Tongue (tissue), 3 donors: ENCODE results near the gene DPP7. TPM values are rescaled to one million over a fixed set of nuclear protein-coding genes. Genes with fewer than 3 reads are reported as not detected.
"Not testable (repeated sequence)": the region's sequence is repeated elsewhere in the genome, so short reads cannot be mapped to it uniquely, and the experiment has no call there.

ENCODE experiments used
- DNase-seq: peaks from one replicate; pipeline ENCODE4 v3.0.0-alpha.2; 2015
- small RNA-seq: library from RNA; depleted of rRNA; stranded (forward); fragments of <200 nt; gene quantifications from one replicate; pipeline ENCODE3, GENCODE V24; 2014; ENCODE audit warnings: low replicate concordance
- total RNA-seq: library from RNA; depleted of rRNA; stranded (reverse); fragments of >200 nt; gene quantifications from one replicate; pipeline ENCODE4 v1.2.3, GENCODE V29; 2014

The DPP7 gene
- total RNA-seq, 1 donor from 2014 or later, result 22.8 TPM

DNA sequence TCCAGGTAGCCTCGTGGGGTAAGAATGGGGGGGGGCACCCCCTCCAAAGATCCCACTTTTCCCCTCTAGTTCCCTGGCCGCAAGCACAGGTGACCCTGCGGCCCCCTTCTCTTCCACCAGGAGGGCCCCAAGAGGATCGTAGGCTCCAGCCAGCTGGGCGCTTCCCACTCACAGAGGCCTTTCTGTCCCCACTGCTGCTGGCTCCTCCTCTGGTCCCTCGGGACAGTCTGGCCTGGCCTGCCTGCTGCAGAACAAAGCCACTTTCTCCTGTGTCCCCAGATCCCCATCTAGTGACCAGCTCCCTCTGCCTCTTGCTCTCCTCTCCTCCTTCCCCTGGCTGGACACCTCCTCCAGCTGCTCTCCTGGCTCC is 43.6 kb downstream of the DPP7 start:
- peak; percentile 56 for DNase-seq

- peak; percentile 94 for DNase-seq
Measured at GRCh38 chr9:137070201-137070905, 44.2 kb downstream of the DPP7 start, which contains the start of gene SAPCD2. TSS of gene SAPCD2 (minus strand) at chr9:137070557. CDS start at chr9:137070460, 97 bp downstream.

- no peak for DNase-seq
Measured at GRCh38 chr9:137069508-137070091, 44.9 kb downstream of the DPP7 start.

DNA sequence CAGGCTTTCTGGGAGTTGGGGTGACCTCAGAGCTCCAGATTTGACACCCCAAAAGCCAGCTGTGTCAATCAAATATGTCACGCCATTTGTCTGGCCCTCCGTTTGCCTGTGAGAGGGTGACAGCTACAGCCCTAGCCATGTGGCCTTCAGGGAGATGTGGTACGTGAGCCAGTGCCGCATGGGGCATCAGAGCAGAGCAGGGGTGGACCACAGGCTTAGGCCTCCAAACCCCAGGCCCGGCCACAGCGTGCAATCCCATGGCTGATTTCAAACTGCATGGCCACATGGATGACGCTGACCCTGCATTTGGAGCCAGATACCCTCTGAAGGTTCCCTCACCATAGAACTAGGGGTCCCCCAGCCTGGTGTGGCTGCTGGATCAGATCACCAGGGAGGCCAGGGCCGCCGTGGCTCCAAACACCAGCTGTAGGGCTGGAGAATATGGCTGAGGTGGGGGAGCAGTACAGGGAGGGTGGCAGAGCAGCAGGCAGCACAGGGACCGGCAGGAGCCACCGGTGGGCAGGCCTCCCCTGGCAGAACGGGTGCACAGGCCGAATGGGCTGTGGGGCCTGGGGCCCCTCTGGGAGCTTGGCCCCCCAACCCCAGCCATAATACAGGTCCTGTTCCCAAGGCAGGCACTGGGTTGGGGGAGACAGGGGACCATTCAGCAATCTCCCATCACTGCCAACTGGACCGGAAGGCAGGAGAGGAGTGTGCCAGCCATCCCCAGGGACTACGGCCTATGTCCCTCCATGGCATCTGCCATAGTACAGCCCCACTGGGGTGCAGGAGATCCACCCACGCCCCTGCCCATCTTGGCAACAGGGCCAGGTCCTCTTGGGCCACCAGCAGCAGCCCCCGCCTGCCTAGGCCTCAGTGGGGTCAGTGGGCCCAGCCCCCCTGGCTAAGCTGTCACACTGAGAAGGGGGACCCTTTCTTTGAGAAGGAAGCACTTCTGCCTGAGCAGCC is 45.7 kb downstream of the DPP7 start:
- DNase-seq, result no peak

DNA sequence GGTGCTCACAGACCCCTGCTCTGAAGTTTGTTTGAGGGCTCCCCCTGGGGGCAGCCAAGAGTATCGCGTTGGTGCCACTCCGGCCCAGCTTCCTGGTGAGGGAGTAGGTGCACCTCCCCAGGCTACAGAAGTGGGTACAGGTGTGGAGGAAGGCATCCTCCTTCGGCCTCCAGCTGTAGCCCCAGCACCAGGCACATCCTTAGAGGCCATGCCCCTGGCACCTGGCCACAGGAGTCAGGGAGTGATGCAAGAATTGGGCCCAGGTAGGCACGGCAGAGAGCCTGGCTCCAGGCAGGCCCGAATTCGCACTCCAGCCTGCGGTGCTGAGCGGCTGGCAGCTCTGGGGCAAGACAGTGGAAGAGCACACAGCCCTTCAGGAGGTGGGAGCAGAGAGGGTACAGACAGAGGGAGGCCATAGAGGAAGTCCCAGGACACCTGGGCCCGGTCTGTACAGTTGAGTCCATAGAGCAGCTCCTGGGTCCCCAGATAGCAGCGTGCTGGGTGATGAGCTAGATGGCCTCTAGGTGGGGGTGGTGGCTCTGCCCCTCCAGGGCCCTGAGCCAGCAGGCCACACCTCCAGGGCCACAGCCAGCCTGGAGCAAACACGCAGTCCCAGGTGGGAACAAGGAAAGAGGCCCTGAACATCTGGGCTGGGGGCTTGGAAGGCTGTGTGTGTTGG is 46.5 kb downstream of the DPP7 start:
- DNase-seq, result peak; percentile 90

DNA sequence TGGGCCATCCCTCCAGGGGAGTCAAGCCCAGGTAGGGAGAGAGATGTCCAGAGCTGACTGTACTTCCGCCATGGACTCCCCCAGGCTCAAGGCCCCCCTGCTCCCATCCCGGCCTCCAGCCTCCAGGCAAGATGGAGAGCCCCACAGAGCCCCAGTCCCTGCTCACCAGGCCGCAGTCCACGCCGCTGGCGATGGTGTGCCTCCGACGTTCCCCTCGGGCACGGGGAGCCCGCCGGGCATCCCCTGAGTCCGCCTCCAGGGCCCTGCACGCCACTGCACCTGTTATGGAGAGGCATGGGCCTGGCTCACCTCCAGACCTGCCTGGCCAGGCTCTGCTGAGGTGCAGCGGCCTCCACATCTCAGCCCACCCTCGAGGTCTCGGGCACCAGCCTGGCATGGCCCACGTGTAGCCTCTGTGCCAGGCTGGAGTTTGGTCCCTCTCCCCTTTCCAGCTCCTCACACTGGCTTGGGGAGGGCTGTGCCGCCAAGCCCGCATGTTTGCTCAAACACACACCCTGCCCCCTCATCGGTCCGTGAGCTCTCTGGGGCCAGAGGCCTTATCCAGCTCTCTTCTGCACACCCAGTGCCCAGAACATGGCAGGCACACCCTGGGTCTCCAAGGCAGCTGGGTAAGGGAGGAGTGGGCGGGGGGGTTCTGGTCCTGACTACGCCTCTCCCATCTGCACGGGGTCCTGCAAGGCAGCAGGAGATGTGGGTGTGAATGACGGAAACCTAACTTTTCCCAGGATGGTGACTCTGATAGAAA is 48.3 kb downstream of the DPP7 start:
- no peak for DNase-seq

- DNase-seq, result no peak
Measured at GRCh38 chr9:137065336-137065967, 49.1 kb downstream of the DPP7 start.

- DNase-seq, result no peak
Measured at GRCh38 chr9:137064880-137065164, 49.7 kb downstream of the DPP7 start.

- peak; percentile 69 for DNase-seq
Measured at GRCh38 chr9:137064027-137064879, 50.3 kb downstream of the DPP7 start.

GRCh38 chr9:137063311-137064026 is 51.1 kb downstream of the DPP7 start:
- no peak for DNase-seq

GRCh38 chr9:137062798-137063197 is 51.7 kb downstream of the DPP7 start:
- DNase-seq, result not testable (repeated sequence)

GRCh38 chr9:137062384-137062783 is 52.1 kb downstream of the DPP7 start:
- DNase-seq, result no peak

Small RNA genes lying within 50 kb of the gene (small RNA-seq; reads per million reads assigned to genes)
- gene RF00153, result not detected

Other genes with a start within 250 kb of the DPP7 start
- gene EDF1, start 248.4 kb downstream of the DPP7 start, total RNA-seq, result 221 TPM
- 16.1 TPM for gene TRAF2, start 228.2 kb downstream of the DPP7 start, total RNA-seq
- gene FBXW5, start 170.0 kb downstream of the DPP7 start, total RNA-seq, result 95.9 TPM
- gene C8G, start 169.5 kb downstream of the DPP7 start, total RNA-seq, result 1.4 TPM
- 0.82 TPM for gene LCN12, start 162.5 kb downstream of the DPP7 start, total RNA-seq
- 10.2 TPM for gene PTGDS, start 137.2 kb downstream of the DPP7 start, total RNA-seq
- 0.31 TPM for gene LCNL1, start 131.7 kb downstream of the DPP7 start, total RNA-seq
- 21.7 TPM for gene PAXX, start 122.3 kb downstream of the DPP7 start, total RNA-seq
- gene CLIC3, start 118.2 kb downstream of the DPP7 start, total RNA-seq, result 4.9 TPM
- gene ABCA2, start 86.5 kb downstream of the DPP7 start, total RNA-seq, result 16.6 TPM
- gene FUT7, start 82.6 kb downstream of the DPP7 start, total RNA-seq, result 0.10 TPM
- gene NPDC1, start 68.6 kb downstream of the DPP7 start, total RNA-seq, result 27.0 TPM
- 7.3 TPM for gene ENTPD2, start 60.7 kb downstream of the DPP7 start, total RNA-seq
- 5.6 TPM for gene SAPCD2, start 44.2 kb downstream of the DPP7 start, total RNA-seq
- gene UAP1L1, start 37.2 kb downstream of the DPP7 start, total RNA-seq, result 3.2 TPM
- gene MAN1B1, start 27.7 kb downstream of the DPP7 start, total RNA-seq, result 59.5 TPM
- 1.1 TPM for gene GRIN1, start 24.4 kb upstream of the DPP7 start, total RNA-seq
- gene LRRC26, start 55.3 kb upstream of the DPP7 start, total RNA-seq, result 18.9 TPM
- not detected for gene TMEM210, start 57.3 kb upstream of the DPP7 start, total RNA-seq
- 29.8 TPM for gene ANAPC2, start 73.8 kb upstream of the DPP7 start, total RNA-seq
- gene SSNA1, start 73.9 kb upstream of the DPP7 start, total RNA-seq, result 57.3 TPM
- gene TPRN, start 86.0 kb upstream of the DPP7 start, total RNA-seq, result 5.7 TPM
- 38.3 TPM for gene TMEM203, start 90.9 kb upstream of the DPP7 start, total RNA-seq
- 3.0 TPM for gene NDOR1, start 91.0 kb upstream of the DPP7 start, total RNA-seq
- gene RNF208, start 107.5 kb upstream of the DPP7 start, total RNA-seq, result not detected
- 3.3 TPM for gene CYSRT1, start 110.4 kb upstream of the DPP7 start, total RNA-seq
- gene RNF224, start 112.8 kb upstream of the DPP7 start, total RNA-seq, result not detected
- not detected for gene SLC34A3, start 116.2 kb upstream of the DPP7 start, total RNA-seq
- 172 TPM for gene TUBB4B, start 126.6 kb upstream of the DPP7 start, total RNA-seq
- not detected for gene STPG3, start 136.6 kb upstream of the DPP7 start, total RNA-seq
- gene NELFB, start 140.6 kb upstream of the DPP7 start, total RNA-seq, result 50.9 TPM
- 5.4 TPM for gene TOR4A, start 163.0 kb upstream of the DPP7 start, total RNA-seq
- 18.8 TPM for gene NRARP, start 187.5 kb upstream of the DPP7 start, total RNA-seq